ENCODE measurements around the gene ADAM19.

DNA sequence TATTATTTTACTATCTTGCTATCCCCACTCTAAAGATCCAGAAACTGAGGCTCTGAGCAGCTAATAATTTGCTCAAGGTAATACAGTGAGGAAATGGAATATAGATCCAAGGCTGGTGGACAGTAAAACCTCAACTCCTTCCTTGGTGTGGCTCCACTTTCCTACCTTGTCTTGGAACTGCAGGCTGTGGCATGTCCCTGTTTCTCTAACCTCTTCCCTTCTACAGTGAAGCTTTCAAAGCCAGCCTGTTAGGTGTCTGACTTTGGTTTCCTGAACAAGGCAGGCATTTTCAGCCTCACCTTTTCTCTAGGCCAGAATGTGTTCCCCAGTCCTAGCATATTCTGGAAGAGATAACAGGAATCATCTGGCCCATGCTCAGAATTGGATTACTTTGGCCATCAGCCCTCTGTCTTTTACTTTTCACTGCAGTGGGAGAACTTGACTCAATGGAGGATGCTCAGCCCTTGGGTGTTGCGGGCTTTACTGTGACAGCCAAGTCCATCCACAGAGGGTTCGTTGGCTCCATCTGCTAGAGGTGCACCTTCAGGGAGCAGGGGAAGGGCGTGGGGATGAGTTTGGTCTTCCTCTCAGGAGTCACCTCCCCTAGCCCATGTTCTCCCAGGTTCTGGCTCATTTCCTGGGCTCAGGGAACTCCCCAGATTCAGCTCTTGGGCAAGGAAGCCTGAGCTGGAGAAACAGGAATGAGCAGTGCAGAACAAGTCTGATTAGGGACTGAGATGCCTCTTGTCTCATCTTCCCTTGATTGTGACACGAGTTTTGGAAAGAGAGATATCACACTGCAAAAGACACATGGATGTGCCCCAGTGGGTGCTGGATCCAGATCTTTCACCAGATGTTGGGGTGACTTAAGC, 114.4 kb downstream of the ADAM19 start:
- TF ChIP-seq, protein P1, sequence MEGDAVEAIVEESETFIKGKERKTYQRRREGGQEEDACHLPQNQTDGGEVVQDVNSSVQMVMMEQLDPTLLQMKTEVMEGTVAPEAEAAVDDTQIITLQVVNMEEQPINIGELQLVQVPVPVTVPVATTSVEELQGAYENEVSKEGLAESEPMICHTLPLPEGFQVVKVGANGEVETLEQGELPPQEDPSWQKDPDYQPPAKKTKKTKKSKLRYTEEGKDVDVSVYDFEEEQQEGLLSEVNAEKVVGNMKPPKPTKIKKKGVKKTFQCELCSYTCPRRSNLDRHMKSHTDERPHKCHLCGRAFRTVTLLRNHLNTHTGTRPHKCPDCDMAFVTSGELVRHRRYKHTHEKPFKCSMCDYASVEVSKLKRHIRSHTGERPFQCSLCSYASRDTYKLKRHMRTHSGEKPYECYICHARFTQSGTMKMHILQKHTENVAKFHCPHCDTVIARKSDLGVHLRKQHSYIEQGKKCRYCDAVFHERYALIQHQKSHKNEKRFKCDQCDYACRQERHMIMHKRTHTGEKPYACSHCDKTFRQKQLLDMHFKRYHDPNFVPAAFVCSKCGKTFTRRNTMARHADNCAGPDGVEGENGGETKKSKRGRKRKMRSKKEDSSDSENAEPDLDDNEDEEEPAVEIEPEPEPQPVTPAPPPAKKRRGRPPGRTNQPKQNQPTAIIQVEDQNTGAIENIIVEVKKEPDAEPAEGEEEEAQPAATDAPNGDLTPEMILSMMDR (IDR thresholded peaks at IDR 0.05): no peak
- no peak for TF ChIP-seq POLR2A (IDR thresholded peaks at IDR 0.05)
